GM12878 (cell line): ENCODE results near the gene ARPC1A. TPM values are rescaled to one million over a fixed set of nuclear protein-coding genes. Genes with fewer than 3 reads are reported as not detected.

Experiments
- ATAC-seq: fragments of 200-7000 bp; cut with Tn5 transposase; 3 replicates; pipeline ENCODE4 v1.9.1; 2020; ENCODE audit warnings: mild to moderate bottlenecking, moderate library complexity
- BruUV-seq: library from RNA; stranded (reverse); fragments of 400-500 nt; replicated peaks from 2 replicates; lab custom pipeline; 2021; lab: Mats Ljungman, UMichigan
- CTCF ChIA-PET: fragments of 300-600 bp; sonication (Branson Sonifier 250); formaldehyde crosslinking; extraction: SDS; loops from one replicate; lab custom pipeline; 2021; ENCODE audit warnings: inconsistent platforms; lab: Yijun Ruan, JAX
- POLR2A ChIA-PET: fragments of 350-600 bp; formaldehyde crosslinking; extraction: SDS; loops from one replicate; lab custom pipeline; 2021; ENCODE audit warnings: inconsistent platforms; lab: Charles Lee
- RAD21 ChIA-PET: fragments of 300-600 bp; sonication (Branson Sonifier 250); formaldehyde crosslinking; loops from one replicate; lab custom pipeline; 2023; ENCODE audit warnings: antibody characterized with exemption; ENCODE audit not compliant: unreplicated experiment; lab: Charles Lee
- SMC1A ChIA-PET: fragments of 300-600 bp; sonication (Branson Sonifier 250); formaldehyde crosslinking; loops from one replicate; lab custom pipeline; 2023; ENCODE audit not compliant: unreplicated experiment, uncharacterized antibody; lab: Charles Lee
- DNase-seq: peaks from one replicate; pipeline ENCODE4 v3.0.0-alpha.2; 2011; ENCODE audit warnings: low read depth, low spot score
- FAIRE-seq: peaks from 3 replicates; lab custom pipeline; 2011; peaks lifted over from hg19 to GRCh38; lab: Jason Lieb, UNC
- H2AFZ ChIP-seq: 2 replicates; pipeline ENCODE4 v1.6.0; 2011; ENCODE audit warnings: low read depth, low read length, control low read depth; ENCODE audit not compliant: control insufficient read depth
- H3K27ac ChIP-seq: 2 replicates; pipeline ENCODE4 v1.5.1; 2011; ENCODE audit warnings: control low read depth; ENCODE audit not compliant: control insufficient read depth, insufficient read depth
- H3K27me3 ChIP-seq, 2 experiments: replicated peaks in 1 of 2; 2 replicates each; pipeline versions ENCODE4 v1.6.0 to v1.6.1; 2011; ENCODE audit warnings: low read length in 1 of 2; ENCODE audit not compliant: control insufficient read depth in 2 of 2, insufficient read depth in 2 of 2
- H3K36me3 ChIP-seq, 2 experiments: 2 replicates each; pipeline ENCODE4 v1.5.1; 2011; ENCODE audit warnings: low read length in 1 of 2; ENCODE audit not compliant: control insufficient read depth in 2 of 2, insufficient read depth in 2 of 2
- H3K4me1 ChIP-seq: 2 replicates; pipeline ENCODE4 v1.6.1; 2011; ENCODE audit warnings: mild to moderate bottlenecking, low read length, moderate library complexity, mixed read lengths; ENCODE audit not compliant: control insufficient read depth, insufficient read depth
- H3K4me2 ChIP-seq: 2 replicates; pipeline ENCODE4 v1.6.0; 2011; ENCODE audit warnings: control low read depth; ENCODE audit not compliant: control insufficient read depth, insufficient read depth
- H3K4me3 ChIP-seq: fragments of 200-600 bp; sonication (generic); 2 replicates; pipeline ENCODE4 v1.5.1; 2016
- H3K79me2 ChIP-seq: 2 replicates; pipeline ENCODE4 v1.6.0; 2011; ENCODE audit warnings: low read length; ENCODE audit not compliant: control insufficient read depth, insufficient read depth
- H3K9ac ChIP-seq: 2 replicates; pipeline ENCODE4 v1.8.0; 2011; ENCODE audit warnings: low read length, control low read depth, mixed read lengths; ENCODE audit not compliant: control insufficient read depth, insufficient read depth
- H3K9me3 ChIP-seq: replicated peaks from 3 replicates; pipeline ENCODE4 v1.5.1; 2011; ENCODE audit warnings: mild to moderate bottlenecking, low read length; ENCODE audit not compliant: control insufficient read depth, insufficient read depth
- H4K20me1 ChIP-seq: 2 replicates; pipeline ENCODE4 v1.6.0; 2011; ENCODE audit not compliant: control insufficient read depth, insufficient read depth
- FOXM1 ChIP-seq: IDR thresholded peaks from 2 replicates; pipeline ENCODE4 v1.6.1; 2012; ENCODE audit warnings: low read depth, mild to moderate bottlenecking, inconsistent platforms, low read length, moderate library complexity
- HDAC2 ChIP-seq: fragments of 200-600 bp; sonication (generic); IDR thresholded peaks from 2 replicates; pipeline ENCODE4 v1.6.1; 2017
- HDGF ChIP-seq: fragments of 450-650 bp; IDR thresholded peaks from 2 replicates; pipeline ENCODE4 v1.6.1; 2016; ENCODE audit warnings: antibody characterized with exemption
- IKZF2 ChIP-seq, 2 experiments: fragments of 450-650 bp; IDR thresholded peaks; 2 replicates each; pipeline ENCODE4 v1.6.1; 2017; ENCODE audit warnings: mild to moderate bottlenecking in 2 of 2, moderate library complexity in 2 of 2
- MYB ChIP-seq: fragments of 150-350 bp; IDR thresholded peaks from 2 replicates; pipeline ENCODE4 v1.6.1; 2014; ENCODE audit warnings: mild to moderate bottlenecking, low read depth, low read length, borderline replicate concordance
- PAX5 ChIP-seq: IDR thresholded peaks from 2 replicates; pipeline ENCODE4 v1.6.1; 2011; ENCODE audit warnings: low read depth, low read length, borderline replicate concordance
- POLR2AphosphoS5 ChIP-seq: IDR thresholded peaks from 2 replicates; pipeline ENCODE4 v1.6.1; 2011; ENCODE audit warnings: mild to moderate bottlenecking, low read length, inconsistent platforms
- RAD51 ChIP-seq: fragments of 450-650 bp; IDR thresholded peaks from 2 replicates; pipeline ENCODE4 v1.6.1; 2016; ENCODE audit warnings: moderate library complexity, mild to moderate bottlenecking, inconsistent platforms
- SREBF1 ChIP-seq: IDR thresholded peaks from 2 replicates; pipeline ENCODE4 v1.6.1; 2012; ENCODE audit warnings: mild to moderate bottlenecking, low read length
- SUZ12 ChIP-seq: fragments of 200-600 bp; sonication (generic); IDR thresholded peaks from one replicate; pipeline ENCODE4 v1.6.1; 2018; ENCODE audit warnings: antibody characterized with exemption, mild to moderate bottlenecking; ENCODE audit not compliant: unreplicated experiment
- TCF3 ChIP-seq: IDR thresholded peaks from 2 replicates; pipeline ENCODE4 v1.6.1; 2012; ENCODE audit warnings: low read depth, mild to moderate bottlenecking, low read length, borderline replicate concordance; ENCODE audit not compliant: insufficient read depth
- WRNIP1 ChIP-seq: IDR thresholded peaks from 2 replicates; pipeline ENCODE4 v1.6.1; 2011; ENCODE audit warnings: low read depth, low read length, improper control_type of control experiment, borderline replicate concordance
- YY1 ChIP-seq: IDR thresholded peaks from 2 replicates; pipeline ENCODE4 v1.6.1; 2011; ENCODE audit warnings: low read depth, mild to moderate bottlenecking, low read length
- WGBS: methylation state at CpG from one replicate; pipeline ENCODE4 v1.1.6; 2016; ENCODE audit warnings: low lambda C conversion rate; ENCODE audit not compliant: insufficient replicate concordance, insufficient coverage; ENCODE audit errors: missing lambda C conversion rate; 5-methylcytosine and 5-hydroxymethylcytosine counted together
- in situ Hi-C: fragments of 300-500 bp; cut with MboI; formaldehyde crosslinking; loops from 9 replicates; pipeline ENCODE4 v1.14.3; 2018; ENCODE audit warnings: mixed read lengths
- intact Hi-C: fragments of 100-400 bp; cut with micrococcal nuclease; formaldehyde crosslinking; loops from one replicate; pipeline ENCODE4 v1.14.2; 2022; ENCODE audit not compliant: unreplicated experiment
- polyA plus RNA-seq, 11 experiments: library from polyadenylated mRNA; depleted of rRNA in 4 of 11; unstranded in 6 of 11; stranded (reverse) in 5 of 11; fragments of >200 nt; fragmentation: Nextera tagmentation in 4 of 11; fragmentation: Illumina TruSeq in 1 of 11; extraction: Ambion mirVana in 4 of 11; extraction: Trizol in 1 of 11; gene quantifications; 1 replicate in 1 of 11; 2 replicates in 10 of 11; pipeline versions ENCODE4 v1.2.1 to v1.2.3, GENCODE V29; 2011 to 2016; ENCODE audit warnings: inconsistent platforms in 2 of 11, missing spikeins in 2 of 11, low read depth in 1 of 11
- total RNA-seq, 4 experiments: library from RNA; depleted of rRNA in 3 of 4; stranded (reverse); fragments of >200 nt in 3 of 4; fragmentation: Illumina TruSeq in 1 of 4; extraction: Trizol in 1 of 4; gene quantifications; 2 replicates each; pipeline versions ENCODE4 v1.2.1 to v1.2.3, GENCODE V29; 2013 to 2021
- TF ChIP-seq, protein P1 (sequence below): fragments of 450-650 bp; IDR thresholded peaks from 2 replicates; pipeline ENCODE4 v1.6.1; 2017; ENCODE audit warnings: borderline replicate concordance
- TF ChIP-seq, protein P2 (sequence below): IDR thresholded peaks from 2 replicates; pipeline ENCODE4 v1.6.1; 2012; ENCODE audit warnings: improper control_type of control experiment, low read depth, low read length; ENCODE audit not compliant: insufficient replicate concordance
- TF ChIP-seq, protein P3 (sequence below): fragments of 450-650 bp; IDR thresholded peaks from 2 replicates; pipeline ENCODE4 v1.6.1; 2017; ENCODE audit warnings: mild to moderate bottlenecking, low read depth, inconsistent platforms; ENCODE audit not compliant: poor library complexity, severe bottlenecking

Gene ARPC1A
- total and polyA plus RNA-seq, 10 of the 15 experiments (the other 5 are each of a cell fraction or from before 2014, with no cell fraction given): 42.3 to 152 (median 72.1) TPM

DNA sequence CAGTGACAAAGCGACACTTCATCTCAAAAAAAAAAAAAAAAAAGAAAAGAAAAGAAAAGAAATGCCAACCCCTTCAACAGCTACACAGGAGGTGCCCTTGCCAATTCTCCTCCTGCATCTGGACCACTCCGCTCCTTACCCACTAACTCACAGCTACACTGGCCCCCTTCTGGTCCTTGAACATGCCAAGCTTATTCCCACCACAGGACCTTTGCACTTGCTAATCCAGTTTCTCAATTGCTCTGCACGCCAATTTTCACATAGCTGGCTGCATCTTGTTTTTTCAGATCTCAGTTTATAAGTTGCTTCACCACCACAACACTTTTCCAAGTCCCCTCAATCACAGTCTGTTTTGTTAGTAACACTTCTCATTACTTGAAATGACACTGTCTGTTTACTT is 77.2 kb downstream of the ARPC1A start (continued):
- TF ChIP-seq, protein P1, sequence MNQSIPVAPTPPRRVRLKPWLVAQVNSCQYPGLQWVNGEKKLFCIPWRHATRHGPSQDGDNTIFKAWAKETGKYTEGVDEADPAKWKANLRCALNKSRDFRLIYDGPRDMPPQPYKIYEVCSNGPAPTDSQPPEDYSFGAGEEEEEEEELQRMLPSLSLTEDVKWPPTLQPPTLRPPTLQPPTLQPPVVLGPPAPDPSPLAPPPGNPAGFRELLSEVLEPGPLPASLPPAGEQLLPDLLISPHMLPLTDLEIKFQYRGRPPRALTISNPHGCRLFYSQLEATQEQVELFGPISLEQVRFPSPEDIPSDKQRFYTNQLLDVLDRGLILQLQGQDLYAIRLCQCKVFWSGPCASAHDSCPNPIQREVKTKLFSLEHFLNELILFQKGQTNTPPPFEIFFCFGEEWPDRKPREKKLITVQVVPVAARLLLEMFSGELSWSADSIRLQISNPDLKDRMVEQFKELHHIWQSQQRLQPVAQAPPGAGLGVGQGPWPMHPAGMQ: no peak
- TF ChIP-seq, all 136 proteins: peak for 0

DNA sequence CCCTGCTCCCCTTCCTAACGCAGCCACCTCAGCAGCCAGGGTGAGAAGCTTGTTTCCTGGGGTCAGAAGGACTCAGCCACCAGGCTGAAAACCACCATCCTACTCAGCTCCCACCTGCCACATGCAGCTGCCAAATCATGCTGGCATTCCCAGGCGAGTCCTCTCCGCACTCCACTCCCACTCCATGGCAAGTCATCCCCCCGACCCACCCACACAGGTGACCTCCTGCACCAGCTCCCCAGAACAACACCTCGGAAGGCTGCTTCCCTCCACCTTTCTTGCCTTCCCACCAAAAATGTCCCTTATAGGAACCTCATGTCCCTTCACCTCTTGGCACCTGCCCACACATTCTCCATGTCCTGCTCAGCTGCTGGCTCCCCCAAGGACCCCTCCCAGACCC is 78.1 kb downstream of the ARPC1A start:
- TSS peak; percentile 0 for BruUV-seq
- no peak for TF ChIP-seq PAX5
- TF ChIP-seq WRNIP1: no peak
- no peak for TF ChIP-seq MYB
- TF ChIP-seq SREBF1: no peak
- TF ChIP-seq, protein P2, sequence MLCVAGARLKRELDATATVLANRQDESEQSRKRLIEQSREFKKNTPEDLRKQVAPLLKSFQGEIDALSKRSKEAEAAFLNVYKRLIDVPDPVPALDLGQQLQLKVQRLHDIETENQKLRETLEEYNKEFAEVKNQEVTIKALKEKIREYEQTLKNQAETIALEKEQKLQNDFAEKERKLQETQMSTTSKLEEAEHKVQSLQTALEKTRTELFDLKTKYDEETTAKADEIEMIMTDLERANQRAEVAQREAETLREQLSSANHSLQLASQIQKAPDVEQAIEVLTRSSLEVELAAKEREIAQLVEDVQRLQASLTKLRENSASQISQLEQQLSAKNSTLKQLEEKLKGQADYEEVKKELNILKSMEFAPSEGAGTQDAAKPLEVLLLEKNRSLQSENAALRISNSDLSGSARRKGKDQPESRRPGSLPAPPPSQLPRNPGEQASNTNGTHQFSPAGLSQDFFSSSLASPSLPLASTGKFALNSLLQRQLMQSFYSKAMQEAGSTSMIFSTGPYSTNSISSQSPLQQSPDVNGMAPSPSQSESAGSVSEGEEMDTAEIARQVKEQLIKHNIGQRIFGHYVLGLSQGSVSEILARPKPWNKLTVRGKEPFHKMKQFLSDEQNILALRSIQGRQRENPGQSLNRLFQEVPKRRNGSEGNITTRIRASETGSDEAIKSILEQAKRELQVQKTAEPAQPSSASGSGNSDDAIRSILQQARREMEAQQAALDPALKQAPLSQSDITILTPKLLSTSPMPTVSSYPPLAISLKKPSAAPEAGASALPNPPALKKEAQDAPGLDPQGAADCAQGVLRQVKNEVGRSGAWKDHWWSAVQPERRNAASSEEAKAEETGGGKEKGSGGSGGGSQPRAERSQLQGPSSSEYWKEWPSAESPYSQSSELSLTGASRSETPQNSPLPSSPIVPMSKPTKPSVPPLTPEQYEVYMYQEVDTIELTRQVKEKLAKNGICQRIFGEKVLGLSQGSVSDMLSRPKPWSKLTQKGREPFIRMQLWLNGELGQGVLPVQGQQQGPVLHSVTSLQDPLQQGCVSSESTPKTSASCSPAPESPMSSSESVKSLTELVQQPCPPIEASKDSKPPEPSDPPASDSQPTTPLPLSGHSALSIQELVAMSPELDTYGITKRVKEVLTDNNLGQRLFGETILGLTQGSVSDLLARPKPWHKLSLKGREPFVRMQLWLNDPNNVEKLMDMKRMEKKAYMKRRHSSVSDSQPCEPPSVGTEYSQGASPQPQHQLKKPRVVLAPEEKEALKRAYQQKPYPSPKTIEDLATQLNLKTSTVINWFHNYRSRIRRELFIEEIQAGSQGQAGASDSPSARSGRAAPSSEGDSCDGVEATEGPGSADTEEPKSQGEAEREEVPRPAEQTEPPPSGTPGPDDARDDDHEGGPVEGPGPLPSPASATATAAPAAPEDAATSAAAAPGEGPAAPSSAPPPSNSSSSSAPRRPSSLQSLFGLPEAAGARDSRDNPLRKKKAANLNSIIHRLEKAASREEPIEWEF: no peak
- TF ChIP-seq IKZF2 (IDR thresholded peaks at IDR 0.05): no peak
- TF ChIP-seq HDGF: no peak
- no peak for TF ChIP-seq SUZ12
- no peak for TF ChIP-seq FOXM1
- TF ChIP-seq, protein P3, sequence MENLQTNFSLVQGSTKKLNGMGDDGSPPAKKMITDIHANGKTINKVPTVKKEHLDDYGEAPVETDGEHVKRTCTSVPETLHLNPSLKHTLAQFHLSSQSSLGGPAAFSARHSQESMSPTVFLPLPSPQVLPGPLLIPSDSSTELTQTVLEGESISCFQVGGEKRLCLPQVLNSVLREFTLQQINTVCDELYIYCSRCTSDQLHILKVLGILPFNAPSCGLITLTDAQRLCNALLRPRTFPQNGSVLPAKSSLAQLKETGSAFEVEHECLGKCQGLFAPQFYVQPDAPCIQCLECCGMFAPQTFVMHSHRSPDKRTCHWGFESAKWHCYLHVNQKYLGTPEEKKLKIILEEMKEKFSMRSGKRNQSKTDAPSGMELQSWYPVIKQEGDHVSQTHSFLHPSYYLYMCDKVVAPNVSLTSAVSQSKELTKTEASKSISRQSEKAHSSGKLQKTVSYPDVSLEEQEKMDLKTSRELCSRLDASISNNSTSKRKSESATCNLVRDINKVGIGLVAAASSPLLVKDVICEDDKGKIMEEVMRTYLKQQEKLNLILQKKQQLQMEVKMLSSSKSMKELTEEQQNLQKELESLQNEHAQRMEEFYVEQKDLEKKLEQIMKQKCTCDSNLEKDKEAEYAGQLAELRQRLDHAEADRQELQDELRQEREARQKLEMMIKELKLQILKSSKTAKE: no peak
- no peak for TF ChIP-seq RAD51
- TF ChIP-seq TCF3: no peak
- no peak for TF ChIP-seq HDAC2
- no peak for TF ChIP-seq POLR2AphosphoS5
- TF ChIP-seq YY1: no peak

More for the DNA sequence above, 78.1 kb downstream of the ARPC1A start:
- 88% methylated on average over 5 of the region's 5 CpGs for WGBS
- Histone ChIP-seq H3K27ac (no peak overlapping the region), H3K4me1 (peaks cover 7% of the 10 kb centered on the region), H2AFZ (no peak overlapping the region), H3K9me3 (no peaks in the 10 kb centered on the region), H3K36me3 (peaks cover 23 to 26% of the 10 kb centered on the region in 2 experiments), H3K4me2 (no peak overlapping the region), H3K9ac (no peak overlapping the region), H3K27me3 (no peaks in the 10 kb centered on the region), H3K79me2 (peaks cover 36% of the 10 kb centered on the region), H4K20me1 (no peaks in the 10 kb centered on the region), H3K4me3 (no peak overlapping the region)
- ChIA-PET RAD21 (no interaction called here), CTCF (interaction anchor here (0.6 kb wide), 1 partner anchor 58 kb away, joined by 3 read pairs; no protein-coding TSS in a partner anchor), SMC1A (no interaction called here), POLR2A (interaction anchor here (1.2 kb wide), 1 partner anchor 16 kb away, joined by 3 read pairs; no protein-coding TSS in a partner anchor)
- in situ Hi-C loops: no loop called here
- FAIRE-seq (no peak), DNase-seq (no peak), ATAC-seq (no peak)
- intact Hi-C loops: no loop called here
